ENCODE data around the gene KCNA4.
"Not testable (repeated sequence)": the region's sequence is repeated elsewhere in the genome, so short reads cannot be mapped to it uniquely, and the experiment has no call there.

The KCNA4 gene

DNA sequence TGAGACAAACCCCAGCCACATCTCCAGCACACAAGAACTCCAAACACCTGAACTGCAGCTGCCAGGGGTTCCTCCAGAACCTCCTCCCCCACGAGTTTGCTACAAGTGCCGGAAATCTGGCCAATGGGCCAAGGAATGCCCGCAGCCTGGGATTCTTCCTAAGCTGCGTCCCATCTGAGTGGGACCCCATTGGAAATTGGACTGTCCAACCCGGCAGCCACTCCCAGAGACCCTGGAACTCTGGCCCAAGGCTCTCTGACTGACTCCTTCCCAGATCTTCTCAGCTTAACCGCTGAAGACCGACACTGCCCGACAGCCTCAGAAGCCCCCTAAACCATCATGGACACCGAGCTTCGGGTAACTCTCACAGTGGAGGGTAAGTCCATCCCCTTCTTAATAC is 41.2 kb downstream of the KCNA4 start:
- H3K4me1 ChIP-seq (ENCODE audit: insufficient read depth, low read length); H3K36me3 ChIP-seq (ENCODE audit: insufficient read depth, low read length); H3K4me3 ChIP-seq (ENCODE audit: low read length); H3K9me3 ChIP-seq (ENCODE audit: low read length); H3K27me3 ChIP-seq (ENCODE audit: insufficient read depth, low read length); H2AFZ ChIP-seq (ENCODE audit: low read depth, low read length): not testable (repeated sequence)

DNA sequence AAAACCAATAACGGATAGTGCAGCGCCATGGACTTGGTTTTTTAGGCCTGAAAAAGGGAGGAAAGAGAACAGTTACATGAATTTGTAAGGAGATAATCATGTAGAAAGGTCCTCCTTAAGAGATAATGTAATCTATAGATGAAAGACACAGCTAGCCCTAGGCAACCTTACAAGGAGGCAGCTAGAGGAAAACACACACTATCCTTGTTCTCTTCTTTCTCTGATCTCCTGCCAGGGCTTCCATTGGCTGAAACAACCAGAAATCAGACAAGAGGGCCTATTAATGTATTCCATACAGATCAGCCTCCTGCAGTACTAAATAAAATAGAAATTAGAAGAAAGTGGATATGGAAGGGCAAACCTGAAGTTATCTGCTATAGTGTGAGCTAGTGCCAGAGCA is 53.0 kb downstream of the KCNA4 start:
- Histone ChIP-seq H3K4me1 (ENCODE audit: insufficient read depth, low read length) (no peaks in the 10 kb centered on the region), H3K27me3 (ENCODE audit: insufficient read depth, low read length) (no peaks in the 10 kb centered on the region), H2AFZ (ENCODE audit: low read depth, low read length) (no peak overlapping the region), H3K4me3 (ENCODE audit: low read length) (no peak overlapping the region), H3K36me3 (ENCODE audit: insufficient read depth, low read length) (no peaks in the 10 kb centered on the region), H3K9me3 (ENCODE audit: low read length) (no peaks in the 10 kb centered on the region)

- no peaks in the 10 kb centered on the region for H3K27me3 ChIP-seq (ENCODE audit: insufficient read depth, low read length)
- no peak overlapping the region for H2AFZ ChIP-seq (ENCODE audit: low read depth, low read length)
- no peaks in the 10 kb centered on the region for H3K36me3 ChIP-seq (ENCODE audit: insufficient read depth, low read length)
- H3K4me3 ChIP-seq (ENCODE audit: low read length): no peak overlapping the region
- H3K4me1 ChIP-seq (ENCODE audit: insufficient read depth, low read length): no peaks in the 10 kb centered on the region
- no peaks in the 10 kb centered on the region for H3K9me3 ChIP-seq (ENCODE audit: low read length)
These were observed 53.8 kb downstream of the KCNA4 start for GRCh38 chr11:29963036-29963435.

DNA sequence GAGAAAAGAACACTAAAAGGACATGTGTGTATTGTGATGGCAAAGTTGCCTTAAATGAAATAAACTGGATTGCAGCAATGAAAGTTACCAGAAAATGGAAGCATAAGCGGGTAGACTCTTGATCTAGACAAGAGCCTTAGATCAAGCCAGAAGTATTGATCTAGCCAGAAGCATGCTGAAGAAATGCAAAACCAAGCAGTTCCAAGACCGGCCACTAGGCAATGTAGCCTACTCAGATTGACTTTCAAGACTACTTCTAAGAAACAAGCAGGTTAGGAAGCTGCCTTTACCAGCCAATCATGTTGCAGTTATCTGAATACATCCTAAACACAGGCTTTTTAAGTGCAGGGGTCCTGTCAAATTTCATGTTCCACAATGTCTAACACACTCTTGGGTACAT is 54.6 kb downstream of the KCNA4 start:
- Histone ChIP-seq H3K9me3 (ENCODE audit: low read length) (no peaks in the 10 kb centered on the region), H3K4me1 (ENCODE audit: insufficient read depth, low read length) (no peaks in the 10 kb centered on the region), H3K27me3 (ENCODE audit: insufficient read depth, low read length) (no peaks in the 10 kb centered on the region), H3K4me3 (ENCODE audit: low read length) (no peak overlapping the region), H3K36me3 (ENCODE audit: insufficient read depth, low read length) (no peaks in the 10 kb centered on the region), H2AFZ (ENCODE audit: low read depth, low read length) (no peak overlapping the region)
